Lower lobe of right lung (tissue), 2 donors: ENCODE measurements around the gene SERPINA7. TPM values are rescaled to one million over a fixed set of nuclear protein-coding genes. Genes with fewer than 3 reads are reported as not detected.

Source experiments
- ATAC-seq, 2 donors: fragments of 200-7000 bp; cut with Tn5 transposase; one replicate each; pipeline ENCODE4 v1.9.1; 2020 to 2022; ENCODE audit warnings: mild to moderate bottlenecking in 2 of 2, moderate library complexity in 2 of 2
- DNase-seq: peaks from one replicate; pipeline ENCODE4 v3.0.0-alpha.2; 2020
- H3K27ac ChIP-seq: fragments of 200-600 bp; one replicate; pipeline ENCODE4 v1.8.0; 2022
- H3K27me3 ChIP-seq: fragments of 200-600 bp; one replicate; pipeline ENCODE4 v1.8.0; 2022; ENCODE audit warnings: low read depth
- H3K36me3 ChIP-seq: fragments of 200-600 bp; one replicate; pipeline ENCODE4 v1.8.0; 2022; ENCODE audit warnings: mild to moderate bottlenecking
- H3K4me1 ChIP-seq: fragments of 200-600 bp; one replicate; pipeline ENCODE4 v1.8.0; 2022
- H3K4me3 ChIP-seq: fragments of 200-600 bp; one replicate; pipeline ENCODE4 v1.8.0; 2022; ENCODE audit warnings: mild to moderate bottlenecking
- H3K9me3 ChIP-seq: fragments of 200-600 bp; one replicate; pipeline ENCODE4 v1.8.0; 2022
- intact Hi-C: fragments of 100-400 bp; cut with DNase I; formaldehyde crosslinking; loops from one replicate; pipeline ENCODE4 v1.11.0; 2022
- total RNA-seq: library from RNA; stranded (reverse); fragmentation: NEBNext Ultra II Directional; extraction: Animal tissue kit (Norgen Biotek cat#: 25700); gene quantifications from one replicate; pipeline ENCODE4 v1.2.1, GENCODE V29; 2021
- TF ChIP-seq, protein P1 (sequence below): fragments of 200-600 bp; IDR thresholded peaks from one replicate; pipeline ENCODE4 v1.8.0; 2022; ENCODE audit warnings: antibody characterized with exemption, mild to moderate bottlenecking
- donor health status: DM: no; HTN: yes; CAD: no; lungs with severe emphysema.

SERPINA7 gene
- total RNA-seq, 1 donor from 2014 or later: not detected

DNA sequence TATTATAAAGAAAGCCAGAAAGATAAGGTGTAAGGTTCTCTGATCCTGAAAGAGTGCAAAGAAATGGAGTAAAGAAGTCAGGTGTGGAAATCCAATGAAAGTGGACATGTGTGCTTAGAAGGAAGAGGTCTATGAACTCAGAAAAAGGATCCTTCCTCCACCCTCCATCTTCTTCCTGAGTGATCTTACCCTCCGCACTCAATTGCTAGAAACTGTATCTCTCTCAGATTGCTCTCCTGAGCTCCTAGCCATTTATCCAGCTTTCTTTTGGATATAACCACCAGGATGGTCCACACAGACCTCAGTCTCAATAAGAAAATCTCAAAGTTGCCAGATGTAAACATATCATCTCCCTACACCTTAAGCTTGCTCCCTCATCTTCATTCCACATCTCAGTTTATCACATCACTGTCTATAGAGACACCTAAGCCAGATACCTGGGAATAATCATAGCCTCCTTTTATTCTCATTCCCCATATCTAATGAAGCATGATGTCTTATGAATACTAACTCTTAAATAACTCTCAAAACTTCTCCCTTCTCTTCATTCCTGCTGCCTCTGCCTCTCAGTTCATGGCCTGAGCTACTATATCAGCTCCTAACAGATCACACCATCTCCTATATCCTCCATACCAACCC lies 573 bp downstream of the SERPINA7 start:
- no peak for DNase-seq
- Histone ChIP-seq H3K27ac (no peak overlapping the region), H3K27me3 (no peaks in the 10 kb centered on the region), H3K9me3 (no peaks in the 10 kb centered on the region), H3K36me3 (no peaks in the 10 kb centered on the region), H3K4me3 (no peak overlapping the region), H3K4me1 (no peaks in the 10 kb centered on the region)
- no peak for ATAC-seq
- intact Hi-C loops: no loop called here
- TF ChIP-seq, protein P1, sequence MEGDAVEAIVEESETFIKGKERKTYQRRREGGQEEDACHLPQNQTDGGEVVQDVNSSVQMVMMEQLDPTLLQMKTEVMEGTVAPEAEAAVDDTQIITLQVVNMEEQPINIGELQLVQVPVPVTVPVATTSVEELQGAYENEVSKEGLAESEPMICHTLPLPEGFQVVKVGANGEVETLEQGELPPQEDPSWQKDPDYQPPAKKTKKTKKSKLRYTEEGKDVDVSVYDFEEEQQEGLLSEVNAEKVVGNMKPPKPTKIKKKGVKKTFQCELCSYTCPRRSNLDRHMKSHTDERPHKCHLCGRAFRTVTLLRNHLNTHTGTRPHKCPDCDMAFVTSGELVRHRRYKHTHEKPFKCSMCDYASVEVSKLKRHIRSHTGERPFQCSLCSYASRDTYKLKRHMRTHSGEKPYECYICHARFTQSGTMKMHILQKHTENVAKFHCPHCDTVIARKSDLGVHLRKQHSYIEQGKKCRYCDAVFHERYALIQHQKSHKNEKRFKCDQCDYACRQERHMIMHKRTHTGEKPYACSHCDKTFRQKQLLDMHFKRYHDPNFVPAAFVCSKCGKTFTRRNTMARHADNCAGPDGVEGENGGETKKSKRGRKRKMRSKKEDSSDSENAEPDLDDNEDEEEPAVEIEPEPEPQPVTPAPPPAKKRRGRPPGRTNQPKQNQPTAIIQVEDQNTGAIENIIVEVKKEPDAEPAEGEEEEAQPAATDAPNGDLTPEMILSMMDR: no peak

DNA sequence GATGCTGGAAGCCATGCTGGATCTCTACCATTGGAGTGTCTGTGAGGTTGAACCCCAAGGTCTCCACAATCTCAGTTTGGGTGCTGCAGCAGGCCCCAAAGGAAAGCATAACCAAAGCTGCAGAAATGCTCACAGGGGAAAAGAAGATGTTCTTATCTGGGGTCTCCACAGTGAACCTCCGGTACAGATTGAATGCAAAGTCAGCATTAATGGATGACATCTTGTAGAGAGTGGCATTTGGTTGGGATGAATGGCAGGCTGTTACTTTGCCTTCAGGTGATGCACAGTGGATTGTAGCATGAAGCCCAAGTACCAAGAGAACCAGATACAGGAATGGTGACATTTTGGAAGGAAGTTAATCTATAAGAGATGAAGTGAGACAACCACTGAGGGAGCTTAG lies 1.8 kb downstream of the SERPINA7 start:
- no peaks in the 10 kb centered on the region for H3K36me3 ChIP-seq
- H3K27me3 ChIP-seq: no peaks in the 10 kb centered on the region
- H3K4me1 ChIP-seq: no peaks in the 10 kb centered on the region
- TF ChIP-seq, protein P1: no peak
- intact Hi-C loops: no loop called here
- no peak overlapping the region for H3K4me3 ChIP-seq
- no peaks in the 10 kb centered on the region for H3K9me3 ChIP-seq
- H3K27ac ChIP-seq: no peak overlapping the region
- ATAC-seq: no peak
- DNase-seq: no peak

DNA sequence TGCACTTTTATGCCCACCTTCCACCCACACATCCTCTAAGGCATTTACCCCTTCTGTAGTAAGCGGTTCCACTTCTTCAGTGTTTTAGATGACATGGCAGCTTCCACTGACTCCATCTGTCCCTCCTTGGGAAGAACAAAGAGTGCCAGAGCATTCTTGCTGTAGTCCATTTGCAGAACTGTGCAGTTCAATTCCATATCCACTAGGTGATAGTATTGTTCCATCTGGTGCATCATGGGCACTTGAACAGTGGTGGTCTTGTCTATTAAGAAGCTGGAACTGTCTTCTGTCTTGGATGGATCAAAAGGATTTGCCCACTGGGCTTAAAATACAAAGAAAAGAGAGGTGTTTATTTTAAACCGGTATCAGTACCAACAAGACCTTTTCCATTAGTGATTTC lies 3.5 kb downstream of the SERPINA7 start:
- ATAC-seq: no peak
- intact Hi-C loops: no loop called here
- no peaks in the 10 kb centered on the region for H3K27me3 ChIP-seq
- H3K27ac ChIP-seq: no peak overlapping the region
- no peaks in the 10 kb centered on the region for H3K9me3 ChIP-seq
- DNase-seq: no peak
- no peaks in the 10 kb centered on the region for H3K4me1 ChIP-seq
- no peak overlapping the region for H3K4me3 ChIP-seq
- H3K36me3 ChIP-seq: no peaks in the 10 kb centered on the region
- TF ChIP-seq, protein P1: no peak

DNA sequence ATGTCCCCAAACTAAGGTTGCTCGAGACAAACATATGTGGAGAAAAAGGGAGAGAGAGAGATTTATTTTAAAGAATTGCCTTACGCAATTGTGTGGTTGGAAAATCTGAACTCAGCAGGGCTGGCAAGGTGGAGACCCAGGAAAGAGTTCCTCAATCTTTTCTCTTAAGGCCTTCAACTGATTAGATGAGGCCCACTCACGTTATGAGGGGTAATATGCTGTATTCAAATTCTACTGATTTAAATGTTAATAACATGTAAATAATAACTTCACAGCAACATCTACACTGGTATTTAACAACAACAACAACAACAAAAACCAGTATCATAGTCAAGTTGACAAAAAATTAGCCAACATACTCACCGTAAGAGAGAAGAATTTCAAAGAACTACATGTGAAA lies 14.6 kb downstream of the SERPINA7 start:
- H3K36me3 ChIP-seq: no peaks in the 10 kb centered on the region
- H3K27me3 ChIP-seq: no peaks in the 10 kb centered on the region
- no peaks in the 10 kb centered on the region for H3K4me1 ChIP-seq
- no peak overlapping the region for H3K27ac ChIP-seq
- TF ChIP-seq, protein P1: no peak
- H3K4me3 ChIP-seq: no peak overlapping the region
- intact Hi-C loops: no loop called here
- no peak for ATAC-seq
- DNase-seq: no peak
- no peaks in the 10 kb centered on the region for H3K9me3 ChIP-seq

- Histone ChIP-seq H3K36me3 (no peaks in the 10 kb centered on the region), H3K27ac (no peak overlapping the region), H3K9me3 (no peaks in the 10 kb centered on the region), H3K4me1 (no peaks in the 10 kb centered on the region), H3K4me3 (no peak overlapping the region), H3K27me3 (no peaks in the 10 kb centered on the region)
- DNase-seq (no peak), ATAC-seq (no peak)
- TF ChIP-seq, protein P1: no peak
- intact Hi-C loops: no loop called here
These were observed 16.3 kb downstream of the SERPINA7 start for GRCh38 chrX:106022238-106022637.
